Panc1 (cell line): ENCODE results near the gene NTS. TPM values are rescaled to one million over a fixed set of nuclear protein-coding genes. Genes with fewer than 3 reads are reported as not detected.
A peak's percentile ranks its signal among the peaks of the same experiment; 100 is the strongest.

Source experiments
- ATAC-seq: fragments of 200-7000 bp; cut with Tn5 transposase; 2 replicates; pipeline ENCODE4 v1.9.1; 2020; ENCODE audit warnings: mild to moderate bottlenecking, moderate library complexity
- BruUV-seq: library from RNA; stranded (reverse); fragments of 400-500 nt; replicated peaks from 2 replicates; lab custom pipeline; 2021; lab: Mats Ljungman, UMichigan
- CTCF ChIA-PET: fragments of 300-600 bp; sonication (Branson Sonifier 250); formaldehyde crosslinking; loops from one replicate; lab custom pipeline; 2022; ENCODE audit warnings: antibody characterized with exemption; lab: Charles Lee
- POLR2A ChIA-PET: fragments of 300-600 bp; sonication (Branson Sonifier 250); formaldehyde crosslinking; loops from one replicate; lab custom pipeline; 2022; ENCODE audit warnings: antibody characterized with exemption; lab: Charles Lee
- DNase-seq: peaks from one replicate; pipeline ENCODE4 v3.0.0-alpha.2; 2010; ENCODE audit warnings: low read depth, low spot score
- H3K27ac ChIP-seq: 2 replicates; pipeline ENCODE4 v1.5.1; 2011; ENCODE audit warnings: mild to moderate bottlenecking, low read length, inconsistent platforms
- H3K27me3 ChIP-seq: fragments of 200-500 bp; sonication (Bioruptor generic); 2 replicates; pipeline ENCODE4 v1.6.0; 2014; ENCODE audit warnings: low read length, inconsistent platforms; ENCODE audit not compliant: control insufficient read depth, insufficient read depth
- H3K36me3 ChIP-seq: fragments of 200-500 bp; sonication (Bioruptor generic); 2 replicates; pipeline ENCODE4 v1.5.1; 2014; ENCODE audit warnings: inconsistent platforms, mild to moderate bottlenecking, low read length, moderate library complexity; ENCODE audit not compliant: control insufficient read depth, insufficient read depth
- H3K4me1 ChIP-seq: 2 replicates; pipeline ENCODE4 v1.5.1; 2011; ENCODE audit warnings: inconsistent platforms, mild to moderate bottlenecking, low read length, moderate library complexity; ENCODE audit not compliant: control insufficient read depth, insufficient read depth
- H3K4me3 ChIP-seq, 2 experiments: 2 replicates each; pipeline ENCODE4 v1.5.1; 2011 to 2012; ENCODE audit warnings: low read depth in 2 of 2, low read length in 2 of 2, mild to moderate bottlenecking in 2 of 2, inconsistent platforms in 1 of 2, moderate library complexity in 1 of 2
- H3K9me3 ChIP-seq: fragments of 200-500 bp; sonication (Bioruptor generic); 2 replicates; pipeline ENCODE4 v1.5.1; 2014; ENCODE audit warnings: low read depth, mild to moderate bottlenecking, inconsistent platforms, low read length, moderate library complexity; ENCODE audit not compliant: control insufficient read depth, insufficient read depth
- POLR2AphosphoS5 ChIP-seq: IDR thresholded peaks from 2 replicates; pipeline ENCODE4 v1.6.1; 2012; ENCODE audit warnings: mild to moderate bottlenecking, low read depth, low read length, moderate library complexity
- TCF7L2 ChIP-seq: IDR thresholded peaks from 2 replicates; pipeline ENCODE4 v1.6.1; 2011; ENCODE audit warnings: mild to moderate bottlenecking, low read depth, low read length, inconsistent platforms
- in situ Hi-C: cut with HindIII; loops from 2 replicates; pipeline ENCODE4 v1.10.0; 2016; ENCODE audit warnings: low sequenced_read_pairs, low pct_unique_long_range_greater_than_20kb
- intact Hi-C: fragments of 100-400 bp; cut with micrococcal nuclease; formaldehyde crosslinking; loops from one replicate; pipeline ENCODE4 v1.10.0; 2022; ENCODE audit not compliant: unreplicated experiment
- total RNA-seq: library from RNA; stranded (reverse); gene quantifications from one replicate; pipeline ENCODE4 v1.2.1, GENCODE V29; 2021; ENCODE audit not compliant: unreplicated experiment
- TF ChIP-seq, protein P1 (sequence below): fragments of 450-650 bp; IDR thresholded peaks from 2 replicates; pipeline ENCODE4 v1.5.1; 2017; ENCODE audit warnings: mild to moderate bottlenecking
- TF ChIP-seq, protein P2 (sequence below), 2 experiments: IDR thresholded peaks; 2 replicates each; pipeline ENCODE4 v1.6.1; 2011 to 2012; ENCODE audit warnings: low read depth in 2 of 2, control low read depth in 1 of 2, low read length in 1 of 2, mild to moderate bottlenecking in 1 of 2, moderate library complexity in 1 of 2; ENCODE audit not compliant: insufficient read depth in 1 of 2

NTS gene
- total RNA-seq, 1 experiment from 2014 or later: 1.5 TPM

DNA sequence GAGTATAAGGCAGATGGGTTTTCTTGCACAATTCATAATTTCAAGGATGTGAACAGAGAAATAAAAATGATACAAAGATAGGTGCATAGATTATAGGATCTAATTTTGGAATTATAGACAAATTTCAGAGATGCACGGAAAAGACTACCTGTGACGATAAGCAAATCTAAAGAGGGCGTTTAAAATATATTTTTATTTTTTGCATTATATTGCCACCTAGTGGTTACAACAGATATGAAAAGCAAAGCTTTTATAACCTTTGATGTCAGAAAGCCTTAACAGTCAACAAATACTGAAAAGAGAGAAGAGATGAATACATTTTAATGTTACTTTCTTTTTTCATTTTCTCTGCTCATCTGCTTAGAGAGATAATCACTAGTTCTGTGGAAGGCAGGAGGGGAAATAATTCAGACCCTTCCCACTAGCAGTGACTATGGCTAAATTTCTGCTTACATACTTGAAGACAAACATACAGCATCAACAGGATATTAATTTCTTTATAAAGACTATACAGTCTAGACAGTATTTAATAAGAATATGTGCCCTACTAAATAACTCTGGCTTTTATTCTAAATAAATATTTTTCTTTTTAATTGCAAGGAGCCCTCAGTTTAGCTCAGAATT, 46.3 kb downstream of the NTS start:
- ChIA-PET CTCF (interaction anchor here (0.6 kb wide), 1 partner anchor 452 kb away, joined by 3 read pairs; no protein-coding TSS in a partner anchor), POLR2A (no interaction called here)
- DNase-seq: no peak
- in situ Hi-C loops (no loop called here), intact Hi-C loops (loop anchor here (2.0 kb wide), 1 partner anchor 452 kb away; no protein-coding TSS in a partner anchor)
- Histone ChIP-seq H3K4me3 (no peak overlapping the region), H3K27ac (no peak overlapping the region), H3K36me3 (no peaks in the 10 kb centered on the region), H3K27me3 (no peaks in the 10 kb centered on the region), H3K9me3 (no peaks in the 10 kb centered on the region), H3K4me1 (no peaks in the 10 kb centered on the region)
- BruUV-seq: no TSS peak
- no peak for ATAC-seq
- TF ChIP-seq TCF7L2 (0 out of 2 replicates have a peak, but pooled peaks have one; percentile 39), POLR2AphosphoS5 (no peak)
- TF ChIP-seq, protein P1, sequence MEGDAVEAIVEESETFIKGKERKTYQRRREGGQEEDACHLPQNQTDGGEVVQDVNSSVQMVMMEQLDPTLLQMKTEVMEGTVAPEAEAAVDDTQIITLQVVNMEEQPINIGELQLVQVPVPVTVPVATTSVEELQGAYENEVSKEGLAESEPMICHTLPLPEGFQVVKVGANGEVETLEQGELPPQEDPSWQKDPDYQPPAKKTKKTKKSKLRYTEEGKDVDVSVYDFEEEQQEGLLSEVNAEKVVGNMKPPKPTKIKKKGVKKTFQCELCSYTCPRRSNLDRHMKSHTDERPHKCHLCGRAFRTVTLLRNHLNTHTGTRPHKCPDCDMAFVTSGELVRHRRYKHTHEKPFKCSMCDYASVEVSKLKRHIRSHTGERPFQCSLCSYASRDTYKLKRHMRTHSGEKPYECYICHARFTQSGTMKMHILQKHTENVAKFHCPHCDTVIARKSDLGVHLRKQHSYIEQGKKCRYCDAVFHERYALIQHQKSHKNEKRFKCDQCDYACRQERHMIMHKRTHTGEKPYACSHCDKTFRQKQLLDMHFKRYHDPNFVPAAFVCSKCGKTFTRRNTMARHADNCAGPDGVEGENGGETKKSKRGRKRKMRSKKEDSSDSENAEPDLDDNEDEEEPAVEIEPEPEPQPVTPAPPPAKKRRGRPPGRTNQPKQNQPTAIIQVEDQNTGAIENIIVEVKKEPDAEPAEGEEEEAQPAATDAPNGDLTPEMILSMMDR: peak; percentile 59; the same call in 1 of the 2 replicates
- TF ChIP-seq, protein P2, sequence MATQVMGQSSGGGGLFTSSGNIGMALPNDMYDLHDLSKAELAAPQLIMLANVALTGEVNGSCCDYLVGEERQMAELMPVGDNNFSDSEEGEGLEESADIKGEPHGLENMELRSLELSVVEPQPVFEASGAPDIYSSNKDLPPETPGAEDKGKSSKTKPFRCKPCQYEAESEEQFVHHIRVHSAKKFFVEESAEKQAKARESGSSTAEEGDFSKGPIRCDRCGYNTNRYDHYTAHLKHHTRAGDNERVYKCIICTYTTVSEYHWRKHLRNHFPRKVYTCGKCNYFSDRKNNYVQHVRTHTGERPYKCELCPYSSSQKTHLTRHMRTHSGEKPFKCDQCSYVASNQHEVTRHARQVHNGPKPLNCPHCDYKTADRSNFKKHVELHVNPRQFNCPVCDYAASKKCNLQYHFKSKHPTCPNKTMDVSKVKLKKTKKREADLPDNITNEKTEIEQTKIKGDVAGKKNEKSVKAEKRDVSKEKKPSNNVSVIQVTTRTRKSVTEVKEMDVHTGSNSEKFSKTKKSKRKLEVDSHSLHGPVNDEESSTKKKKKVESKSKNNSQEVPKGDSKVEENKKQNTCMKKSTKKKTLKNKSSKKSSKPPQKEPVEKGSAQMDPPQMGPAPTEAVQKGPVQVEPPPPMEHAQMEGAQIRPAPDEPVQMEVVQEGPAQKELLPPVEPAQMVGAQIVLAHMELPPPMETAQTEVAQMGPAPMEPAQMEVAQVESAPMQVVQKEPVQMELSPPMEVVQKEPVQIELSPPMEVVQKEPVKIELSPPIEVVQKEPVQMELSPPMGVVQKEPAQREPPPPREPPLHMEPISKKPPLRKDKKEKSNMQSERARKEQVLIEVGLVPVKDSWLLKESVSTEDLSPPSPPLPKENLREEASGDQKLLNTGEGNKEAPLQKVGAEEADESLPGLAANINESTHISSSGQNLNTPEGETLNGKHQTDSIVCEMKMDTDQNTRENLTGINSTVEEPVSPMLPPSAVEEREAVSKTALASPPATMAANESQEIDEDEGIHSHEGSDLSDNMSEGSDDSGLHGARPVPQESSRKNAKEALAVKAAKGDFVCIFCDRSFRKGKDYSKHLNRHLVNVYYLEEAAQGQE (IDR thresholded peaks at IDR 0.05; ENCODE audit: insufficient read depth in 1 of 2, low read depth in 2 of 2, low read length in 1 of 2): no peak

DNA sequence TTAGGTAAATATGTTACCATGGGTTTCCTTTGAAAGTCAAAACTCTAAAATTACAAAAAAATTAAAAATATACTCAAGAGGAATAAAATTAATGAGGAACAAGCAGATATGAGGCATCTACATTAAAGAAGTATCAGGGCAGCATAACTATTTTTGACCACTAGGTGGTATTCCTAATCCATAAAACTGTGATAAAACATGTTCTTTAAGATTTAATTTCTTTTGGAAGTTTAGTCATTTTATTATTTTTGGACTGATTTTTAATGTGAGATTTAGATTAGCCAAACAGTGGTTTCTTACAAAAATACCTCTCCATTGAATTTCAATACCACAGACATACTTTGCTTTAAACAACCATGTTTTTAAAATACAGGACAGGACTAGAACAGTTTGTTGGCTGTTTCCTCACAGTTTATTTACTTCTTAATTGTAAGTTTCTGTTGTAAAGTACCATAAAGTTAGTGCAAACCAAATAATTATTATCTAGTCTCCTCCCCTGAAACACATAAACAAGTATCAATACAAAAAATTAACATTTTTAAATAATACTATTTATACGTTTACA, 49.8 kb downstream of the NTS start:
- intact Hi-C loops: loop anchor here (2.0 kb wide), 1 partner anchor 27 kb away; no protein-coding TSS in a partner anchor
- in situ Hi-C loops: no loop called here
- ChIA-PET CTCF (no interaction called here), POLR2A (no interaction called here)
- DNase-seq (no peak), ATAC-seq (no peak)
- no peak overlapping the region for H3K4me3 ChIP-seq
- no peaks in the 10 kb centered on the region for H3K9me3 ChIP-seq
- H3K27ac ChIP-seq: no peak overlapping the region
- H3K27me3 ChIP-seq: no peaks in the 10 kb centered on the region
- TF ChIP-seq, protein P1: peak; percentile 41; the same call in 1 of the 2 replicates
- TF ChIP-seq POLR2AphosphoS5: no peak
- TF ChIP-seq, protein P2 (IDR thresholded peaks at IDR 0.05; ENCODE audit: insufficient read depth in 1 of 2, low read depth in 2 of 2, low read length in 1 of 2): no peak
- BruUV-seq: no TSS peak
- H3K4me1 ChIP-seq: no peaks in the 10 kb centered on the region
- no peaks in the 10 kb centered on the region for H3K36me3 ChIP-seq
